ENCODE data around the gene NINJ2.

DNA sequence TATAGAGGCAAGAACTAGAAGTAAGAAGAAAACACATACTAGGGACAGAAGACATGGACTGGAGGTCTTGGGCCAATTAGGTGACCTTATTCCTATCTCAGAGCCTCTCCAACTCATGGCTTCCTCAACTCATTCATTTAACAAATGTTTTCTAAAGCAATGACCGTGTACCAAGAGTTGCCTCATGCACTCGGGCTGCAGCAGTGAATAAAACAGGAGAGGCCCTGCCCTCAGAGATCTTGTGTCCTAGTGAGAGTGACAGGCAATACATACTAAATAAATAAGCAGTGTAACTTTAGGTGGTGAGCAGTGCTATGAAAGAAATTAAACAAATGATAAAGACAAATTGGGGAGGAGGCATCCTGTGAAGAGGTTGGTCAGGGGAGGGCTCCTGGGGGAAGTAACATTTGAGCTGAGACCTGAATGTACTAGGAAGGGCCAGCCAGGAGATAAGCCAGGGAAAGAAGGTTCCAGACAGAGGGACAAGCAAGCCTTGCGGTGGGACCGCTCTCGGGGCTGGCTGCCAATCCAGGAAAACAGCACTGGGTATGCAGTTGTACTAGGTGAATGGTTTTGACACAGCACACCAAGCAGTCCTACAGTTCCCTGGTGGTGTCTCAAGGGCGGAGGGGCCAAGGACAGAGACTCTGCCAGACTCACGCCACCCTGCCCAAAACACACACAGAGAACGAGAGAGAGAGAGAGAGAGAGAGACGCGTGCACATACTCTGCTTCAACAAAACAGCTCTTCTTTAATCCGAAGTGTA lies 1.3 kb downstream of the NINJ2 start:
- TF ChIP-seq, protein P1, sequence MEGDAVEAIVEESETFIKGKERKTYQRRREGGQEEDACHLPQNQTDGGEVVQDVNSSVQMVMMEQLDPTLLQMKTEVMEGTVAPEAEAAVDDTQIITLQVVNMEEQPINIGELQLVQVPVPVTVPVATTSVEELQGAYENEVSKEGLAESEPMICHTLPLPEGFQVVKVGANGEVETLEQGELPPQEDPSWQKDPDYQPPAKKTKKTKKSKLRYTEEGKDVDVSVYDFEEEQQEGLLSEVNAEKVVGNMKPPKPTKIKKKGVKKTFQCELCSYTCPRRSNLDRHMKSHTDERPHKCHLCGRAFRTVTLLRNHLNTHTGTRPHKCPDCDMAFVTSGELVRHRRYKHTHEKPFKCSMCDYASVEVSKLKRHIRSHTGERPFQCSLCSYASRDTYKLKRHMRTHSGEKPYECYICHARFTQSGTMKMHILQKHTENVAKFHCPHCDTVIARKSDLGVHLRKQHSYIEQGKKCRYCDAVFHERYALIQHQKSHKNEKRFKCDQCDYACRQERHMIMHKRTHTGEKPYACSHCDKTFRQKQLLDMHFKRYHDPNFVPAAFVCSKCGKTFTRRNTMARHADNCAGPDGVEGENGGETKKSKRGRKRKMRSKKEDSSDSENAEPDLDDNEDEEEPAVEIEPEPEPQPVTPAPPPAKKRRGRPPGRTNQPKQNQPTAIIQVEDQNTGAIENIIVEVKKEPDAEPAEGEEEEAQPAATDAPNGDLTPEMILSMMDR (IDR thresholded peaks at IDR 0.05; ENCODE audit: low read depth, low read length) = no peak
- TF ChIP-seq EZH2phosphoT487 (IDR thresholded peaks at IDR 0.05; ENCODE audit: low read depth) = no peak

Data from OCI-LY3 (cell line).